ENCODE data around the gene OPN4.

DNA sequence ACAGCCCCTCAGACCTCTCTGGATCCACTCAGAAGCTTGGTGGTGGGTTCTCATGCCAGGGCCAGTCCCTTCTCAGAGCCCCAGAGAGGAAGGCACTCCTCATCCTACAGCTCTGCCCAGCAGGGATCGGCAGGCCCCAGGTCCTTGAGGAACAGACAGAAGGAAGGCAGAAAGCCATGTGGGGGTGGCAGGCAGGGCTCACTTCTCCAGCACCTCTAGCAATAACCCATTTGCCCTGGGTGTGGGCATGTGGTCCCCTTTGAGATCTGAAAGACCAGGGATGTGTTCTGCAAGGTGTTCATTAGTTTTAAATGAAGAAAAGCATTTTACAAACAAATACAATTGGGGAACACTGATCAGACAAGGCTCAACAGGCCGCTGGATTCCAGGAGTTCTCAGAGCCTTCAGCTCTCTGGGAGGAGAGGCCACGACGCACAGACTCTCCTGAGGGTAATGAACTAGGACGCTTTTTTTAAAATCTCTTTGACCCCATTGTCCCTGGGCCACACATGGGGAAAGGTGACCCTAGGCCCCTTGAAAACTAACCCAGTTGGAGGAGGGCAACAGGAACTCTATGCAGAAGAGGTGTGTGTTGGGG lies 54.5 kb downstream of the OPN4 start:
- TF ChIP-seq, protein P1, sequence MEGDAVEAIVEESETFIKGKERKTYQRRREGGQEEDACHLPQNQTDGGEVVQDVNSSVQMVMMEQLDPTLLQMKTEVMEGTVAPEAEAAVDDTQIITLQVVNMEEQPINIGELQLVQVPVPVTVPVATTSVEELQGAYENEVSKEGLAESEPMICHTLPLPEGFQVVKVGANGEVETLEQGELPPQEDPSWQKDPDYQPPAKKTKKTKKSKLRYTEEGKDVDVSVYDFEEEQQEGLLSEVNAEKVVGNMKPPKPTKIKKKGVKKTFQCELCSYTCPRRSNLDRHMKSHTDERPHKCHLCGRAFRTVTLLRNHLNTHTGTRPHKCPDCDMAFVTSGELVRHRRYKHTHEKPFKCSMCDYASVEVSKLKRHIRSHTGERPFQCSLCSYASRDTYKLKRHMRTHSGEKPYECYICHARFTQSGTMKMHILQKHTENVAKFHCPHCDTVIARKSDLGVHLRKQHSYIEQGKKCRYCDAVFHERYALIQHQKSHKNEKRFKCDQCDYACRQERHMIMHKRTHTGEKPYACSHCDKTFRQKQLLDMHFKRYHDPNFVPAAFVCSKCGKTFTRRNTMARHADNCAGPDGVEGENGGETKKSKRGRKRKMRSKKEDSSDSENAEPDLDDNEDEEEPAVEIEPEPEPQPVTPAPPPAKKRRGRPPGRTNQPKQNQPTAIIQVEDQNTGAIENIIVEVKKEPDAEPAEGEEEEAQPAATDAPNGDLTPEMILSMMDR (conservative IDR thresholded peaks at IDR 0.05; ENCODE audit: low read depth, low read length): no peak
- no peak for TF ChIP-seq EZH2 (IDR thresholded peaks at IDR 0.05; ENCODE audit: borderline replicate concordance, low read depth, low read length, poor library complexity, severe bottlenecking)

All from A673 (cell line).